ENCODE data around the gene THOC2.
"Not testable (repeated sequence)": the region's sequence is repeated elsewhere in the genome, so short reads cannot be mapped to it uniquely, and the experiment has no call there.

The THOC2 gene

GRCh38 chrX:123731987-123732669 lies 724 bp downstream of the THOC2 start:
- no peak for DNase-seq (ENCODE audit: low read depth)
- no peak for TF ChIP-seq CTCF (IDR thresholded peaks at IDR 0.05; ENCODE audit: control insufficient read depth, insufficient read depth, low read depth, low read length, missing control alignments)
- peak overlapping the region; percentile 87 for H3K4me3 ChIP-seq (ENCODE audit: control insufficient read depth, low read depth, low read length)

GRCh38 chrX:123731258-123731986 lies 1.4 kb downstream of the THOC2 start:
- H3K4me3 ChIP-seq (ENCODE audit: control insufficient read depth, low read depth, low read length): peak overlapping the region; percentile 87
- TF ChIP-seq CTCF (IDR thresholded peaks at IDR 0.05; ENCODE audit: control insufficient read depth, insufficient read depth, low read depth, low read length, missing control alignments): no peak
- DNase-seq (ENCODE audit: low read depth): no peak

- no peak overlapping the region for H3K4me3 ChIP-seq (ENCODE audit: control insufficient read depth, low read depth, low read length)
- no peak for DNase-seq (ENCODE audit: low read depth)
- no peak for TF ChIP-seq CTCF (IDR thresholded peaks at IDR 0.05; ENCODE audit: control insufficient read depth, insufficient read depth, low read depth, low read length, missing control alignments)
Measured at GRCh38 chrX:123728554-123728953, 4.3 kb downstream of the THOC2 start.

- H3K4me3 ChIP-seq (ENCODE audit: control insufficient read depth, low read depth, low read length): no peak overlapping the region
- TF ChIP-seq CTCF (IDR thresholded peaks at IDR 0.05; ENCODE audit: control insufficient read depth, insufficient read depth, low read depth, low read length, missing control alignments): no peak
- no peak for DNase-seq (ENCODE audit: low read depth)
Measured at GRCh38 chrX:123728016-123728415, 4.8 kb downstream of the THOC2 start.

- H3K4me3 ChIP-seq (ENCODE audit: control insufficient read depth, low read depth, low read length); DNase-seq (ENCODE audit: low read depth): not testable (repeated sequence)
Measured at GRCh38 chrX:123722193-123722592, 10.7 kb downstream of the THOC2 start.

- H3K4me3 ChIP-seq (ENCODE audit: control insufficient read depth, low read depth, low read length): no peak overlapping the region
- TF ChIP-seq CTCF (IDR thresholded peaks at IDR 0.05; ENCODE audit: control insufficient read depth, insufficient read depth, low read depth, low read length, missing control alignments): no peak
- no peak for DNase-seq (ENCODE audit: low read depth)
Measured at GRCh38 chrX:123720486-123720885, 12.4 kb downstream of the THOC2 start.

GRCh38 chrX:123713841-123714240 lies 19.0 kb downstream of the THOC2 start:
- TF ChIP-seq CTCF (IDR thresholded peaks at IDR 0.05; ENCODE audit: control insufficient read depth, insufficient read depth, low read depth, low read length, missing control alignments): no peak
- DNase-seq (ENCODE audit: low read depth): no peak
- H3K4me3 ChIP-seq (ENCODE audit: control insufficient read depth, low read depth, low read length): no peak overlapping the region
